ENCODE data around the gene TBC1D19.
A peak's percentile ranks its signal among the peaks of the same experiment; 100 is the strongest.

GRCh38 chr4:26719954-26720552 lies 136.2 kb downstream of the TBC1D19 start:
- TF ChIP-seq CTCF (IDR thresholded peaks at IDR 0.05 in 4 of 5, conservative IDR thresholded peaks at IDR 0.05 in 1 of 5) (peak in 4 of 5 experiments; percentile 14 to 54 (median 26)), POLR2A (IDR thresholded peaks at IDR 0.05) (no peak)
